Colonic mucosa (tissue), 4 donors: ENCODE measurements around the gene NUP153. TPM values are rescaled to one million over a fixed set of nuclear protein-coding genes. Genes with fewer than 3 reads are reported as not detected.
"Not testable (repeated sequence)": the region's sequence is repeated elsewhere in the genome, so short reads cannot be mapped to it uniquely, and the experiment has no call there.

ENCODE experiments used
- DNase-seq: peaks from one replicate; pipeline ENCODE4 v3.0.0-alpha.2; 2020
- H3K27ac ChIP-seq: fragments of 200-600 bp; one replicate; pipeline ENCODE4 v1.8.0; 2021
- H3K27me3 ChIP-seq: fragments of 200-600 bp; one replicate; pipeline ENCODE4 v1.8.0; 2021
- H3K36me3 ChIP-seq: fragments of 200-600 bp; one replicate; pipeline ENCODE4 v1.8.0; 2021
- H3K4me1 ChIP-seq: fragments of 200-600 bp; one replicate; pipeline ENCODE4 v1.8.0; 2021; ENCODE audit warnings: mild to moderate bottlenecking
- H3K4me3 ChIP-seq: fragments of 200-600 bp; one replicate; pipeline ENCODE4 v1.8.0; 2021
- H3K9ac ChIP-seq, 2 donors: one replicate each; pipeline ENCODE4 v1.7.0; 2013; ENCODE audit warnings: control low read depth in 2 of 2, low read depth in 2 of 2, low read length in 2 of 2
- H3K9me3 ChIP-seq: fragments of 200-600 bp; one replicate; pipeline ENCODE4 v1.8.0; 2021
- intact Hi-C: fragments of 100-400 bp; cut with DNase I; formaldehyde crosslinking; loops from one replicate; pipeline ENCODE4 v1.14.1; 2022
- total RNA-seq, 2 donors: library from RNA; stranded (reverse); fragmentation: NEBNext Ultra II Directional in 1 of 2; extraction: Animal tissue kit (Norgen Biotek cat#: 25700) in 1 of 2; gene quantifications; one replicate each; pipeline ENCODE4 v1.2.1, GENCODE V29; 2021
- TF ChIP-seq, protein P1 (sequence below): fragments of 200-600 bp; IDR thresholded peaks from one replicate; pipeline ENCODE4 v1.8.0; 2022; ENCODE audit warnings: antibody characterized with exemption, mild to moderate bottlenecking
- donor health status: healthy.
- donor health status: DM: no; HTN: no; CAD: no.
- donor health status: DM: no; HTN: no; CAD: no.

NUP153 gene
- total RNA-seq, 2 donors from 2014 or later = 29.8 to 31.7 TPM

DNA sequence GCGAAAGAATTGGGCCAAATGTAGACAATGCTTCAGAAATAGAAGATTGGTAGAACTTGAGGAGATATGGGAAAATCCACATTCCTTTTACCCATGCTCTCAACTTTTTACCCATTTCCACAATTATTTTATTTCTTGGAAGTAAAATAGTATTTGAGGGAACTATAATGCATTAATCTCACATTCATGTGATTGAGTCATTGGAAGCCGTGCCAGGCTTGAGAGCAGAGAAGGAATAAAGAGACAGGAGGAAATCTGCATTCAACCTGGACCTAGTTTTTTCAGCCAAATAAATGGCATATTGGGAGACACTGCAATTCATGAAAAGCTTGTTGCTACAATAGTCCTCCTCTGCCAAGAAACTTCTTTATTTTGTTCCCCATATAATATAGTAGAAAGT lies 2.8 kb upstream of the NUP153 start:
- no peaks in the 10 kb centered on the region for H3K27me3 ChIP-seq
- H3K27ac ChIP-seq = no peak overlapping the region
- H3K4me1 ChIP-seq = no peaks in the 10 kb centered on the region
- no peak overlapping the region for H3K4me3 ChIP-seq
- intact Hi-C loops = loop anchor here (10.0 kb wide), 1 partner anchor 105 kb away; the partner anchor contains the start of gene FAM8A1
- H3K9ac ChIP-seq = no peak overlapping the region
- H3K9me3 ChIP-seq = no peaks in the 10 kb centered on the region
- no peaks in the 10 kb centered on the region for H3K36me3 ChIP-seq
- DNase-seq = no peak
- TF ChIP-seq, protein P1, sequence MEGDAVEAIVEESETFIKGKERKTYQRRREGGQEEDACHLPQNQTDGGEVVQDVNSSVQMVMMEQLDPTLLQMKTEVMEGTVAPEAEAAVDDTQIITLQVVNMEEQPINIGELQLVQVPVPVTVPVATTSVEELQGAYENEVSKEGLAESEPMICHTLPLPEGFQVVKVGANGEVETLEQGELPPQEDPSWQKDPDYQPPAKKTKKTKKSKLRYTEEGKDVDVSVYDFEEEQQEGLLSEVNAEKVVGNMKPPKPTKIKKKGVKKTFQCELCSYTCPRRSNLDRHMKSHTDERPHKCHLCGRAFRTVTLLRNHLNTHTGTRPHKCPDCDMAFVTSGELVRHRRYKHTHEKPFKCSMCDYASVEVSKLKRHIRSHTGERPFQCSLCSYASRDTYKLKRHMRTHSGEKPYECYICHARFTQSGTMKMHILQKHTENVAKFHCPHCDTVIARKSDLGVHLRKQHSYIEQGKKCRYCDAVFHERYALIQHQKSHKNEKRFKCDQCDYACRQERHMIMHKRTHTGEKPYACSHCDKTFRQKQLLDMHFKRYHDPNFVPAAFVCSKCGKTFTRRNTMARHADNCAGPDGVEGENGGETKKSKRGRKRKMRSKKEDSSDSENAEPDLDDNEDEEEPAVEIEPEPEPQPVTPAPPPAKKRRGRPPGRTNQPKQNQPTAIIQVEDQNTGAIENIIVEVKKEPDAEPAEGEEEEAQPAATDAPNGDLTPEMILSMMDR = no peak

DNA sequence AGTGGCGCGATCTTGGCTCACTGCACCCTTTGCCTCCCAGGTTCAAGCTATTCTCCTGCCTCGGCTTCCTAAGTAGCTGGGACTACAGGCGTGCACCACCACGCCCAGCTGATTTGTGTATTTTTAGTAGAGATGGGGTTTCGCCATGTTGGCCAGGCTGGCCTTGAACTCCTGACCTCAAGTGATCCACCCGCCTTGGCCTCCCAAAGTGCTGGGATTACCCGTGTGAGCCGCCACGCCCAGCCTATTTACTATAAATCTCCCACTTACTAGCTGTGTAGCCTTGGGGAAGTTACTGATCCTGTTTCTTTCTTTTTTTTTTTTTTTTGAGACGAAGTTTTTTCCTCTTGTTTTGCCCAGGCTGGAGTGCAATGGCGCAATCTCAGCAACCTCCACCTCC lies 1.3 kb upstream of the NUP153 start:
- not testable (repeated sequence) for H3K27me3 ChIP-seq, H3K9ac ChIP-seq, H3K9me3 ChIP-seq, H3K4me1 ChIP-seq, H3K36me3 ChIP-seq, H3K4me3 ChIP-seq
- DNase-seq = peak; percentile 34
- H3K27ac ChIP-seq = peak overlapping the region; percentile 96
- intact Hi-C loops = loop anchor here (10.0 kb wide), 1 partner anchor 103 kb away; the partner anchor contains the start of gene FAM8A1

DNA sequence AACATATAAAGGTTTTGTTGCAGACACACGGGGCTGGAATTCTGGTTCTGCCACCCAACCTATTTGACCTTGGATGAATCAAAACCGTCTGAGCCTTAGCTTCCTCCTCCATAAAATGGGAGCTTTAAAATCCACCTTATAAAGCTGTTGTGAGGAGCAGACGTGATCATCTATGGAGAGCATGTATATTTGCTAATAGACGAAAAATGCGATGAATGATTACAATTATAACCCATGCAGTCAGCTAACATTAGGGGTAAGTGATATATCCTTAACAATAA lies 586 bp upstream of the NUP153 start:
- DNase-seq = no peak
- H3K4me1 ChIP-seq = peaks cover 12% of the 10 kb centered on the region
- peak overlapping the region; percentile 85 for H3K4me3 ChIP-seq
- peak overlapping the region; percentile 96 for H3K27ac ChIP-seq
- no peaks in the 10 kb centered on the region for H3K27me3 ChIP-seq
- TF ChIP-seq, protein P1 = no peak
- peak overlapping the region in 1 of 2 donors; percentile 88 for H3K9ac ChIP-seq
- intact Hi-C loops = loop anchor here (10.0 kb wide), 1 partner anchor 103 kb away; the partner anchor contains the start of gene FAM8A1
- H3K9me3 ChIP-seq = no peaks in the 10 kb centered on the region
- H3K36me3 ChIP-seq = no peaks in the 10 kb centered on the region

DNA sequence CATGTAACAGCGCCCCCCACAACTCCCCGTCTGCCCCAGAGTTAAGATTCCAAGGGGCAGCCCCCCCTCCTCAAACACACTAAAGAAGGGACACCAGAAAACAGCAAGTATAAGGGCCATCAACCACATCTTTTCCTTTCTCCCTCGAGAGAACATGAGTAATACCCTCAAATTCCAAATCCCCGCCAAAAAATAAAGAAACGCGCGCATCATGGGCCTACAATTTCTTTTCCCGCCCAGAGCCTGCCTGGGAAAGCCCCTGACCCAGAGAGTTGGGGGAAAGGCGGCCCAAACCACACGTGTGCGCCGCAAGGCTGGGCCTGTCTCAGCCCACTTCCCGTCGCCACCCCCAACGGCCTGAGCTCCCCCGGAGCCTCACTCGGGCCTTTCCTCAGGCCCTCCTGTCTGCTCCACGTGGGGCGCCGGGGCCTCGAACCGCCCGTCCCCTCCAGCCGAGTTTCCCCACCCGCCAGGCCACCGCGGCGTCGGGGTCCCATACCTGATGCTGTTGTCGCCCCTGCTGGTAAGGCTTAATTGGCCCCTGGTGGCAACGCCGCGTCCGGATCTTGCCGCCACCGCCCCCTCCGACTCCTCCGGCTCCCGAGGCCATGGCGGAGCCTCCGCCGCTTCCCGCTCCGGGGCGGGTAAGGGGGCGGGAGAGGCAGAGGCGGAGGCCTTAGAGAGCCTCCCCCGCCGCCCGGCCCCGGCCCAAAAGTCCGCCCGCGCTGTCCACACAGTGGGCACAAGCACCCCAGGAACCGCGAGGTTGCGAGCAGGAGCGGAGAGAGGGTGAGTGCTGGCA lies 746 bp downstream of the NUP153 start:
- H3K9me3 ChIP-seq = no peaks in the 10 kb centered on the region
- H3K36me3 ChIP-seq = no peaks in the 10 kb centered on the region
- H3K4me1 ChIP-seq = peaks cover 15% of the 10 kb centered on the region
- H3K27me3 ChIP-seq = no peaks in the 10 kb centered on the region
- TF ChIP-seq, protein P1 = no peak
- intact Hi-C loops = loop anchor here (10.0 kb wide), 1 partner anchor 101 kb away; the partner anchor contains the start of gene FAM8A1
- peak overlapping the region; percentile 88 to 99 for H3K9ac ChIP-seq
- H3K27ac ChIP-seq = peak overlapping the region; percentile 96
- H3K4me3 ChIP-seq = peak overlapping the region; percentile 85
- peak; percentile 65 for DNase-seq

DNA sequence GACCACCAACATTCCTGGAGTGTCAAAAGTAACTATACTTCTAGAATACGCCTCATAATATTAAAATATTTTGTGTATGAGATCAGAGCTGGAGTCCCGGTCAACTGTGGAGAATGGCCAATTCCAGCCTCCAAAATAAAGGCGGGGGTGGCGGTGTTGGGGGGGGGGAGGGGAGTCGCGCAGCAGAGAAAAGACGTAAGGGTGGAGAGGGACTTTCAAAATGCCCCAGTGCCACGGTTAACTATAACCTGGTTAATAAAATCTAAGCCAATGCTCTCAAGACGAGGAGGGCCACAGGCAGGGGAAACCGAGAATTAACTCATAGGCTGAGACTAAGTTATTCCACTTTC lies 1.3 kb downstream of the NUP153 start:
- no peak for DNase-seq
- Histone ChIP-seq H3K27ac (peak overlapping the region; percentile 96), H3K27me3 (no peaks in the 10 kb centered on the region), H3K4me3 (peak overlapping the region; percentile 85), H3K9ac (peak overlapping the region; percentile 88 to 99), H3K36me3 (no peaks in the 10 kb centered on the region), H3K4me1 (peaks cover 15% of the 10 kb centered on the region), H3K9me3 (no peaks in the 10 kb centered on the region)
- intact Hi-C loops = loop anchor here (10.0 kb wide), 1 partner anchor 101 kb away; the partner anchor contains the start of gene FAM8A1
- TF ChIP-seq, protein P1 = no peak

DNA sequence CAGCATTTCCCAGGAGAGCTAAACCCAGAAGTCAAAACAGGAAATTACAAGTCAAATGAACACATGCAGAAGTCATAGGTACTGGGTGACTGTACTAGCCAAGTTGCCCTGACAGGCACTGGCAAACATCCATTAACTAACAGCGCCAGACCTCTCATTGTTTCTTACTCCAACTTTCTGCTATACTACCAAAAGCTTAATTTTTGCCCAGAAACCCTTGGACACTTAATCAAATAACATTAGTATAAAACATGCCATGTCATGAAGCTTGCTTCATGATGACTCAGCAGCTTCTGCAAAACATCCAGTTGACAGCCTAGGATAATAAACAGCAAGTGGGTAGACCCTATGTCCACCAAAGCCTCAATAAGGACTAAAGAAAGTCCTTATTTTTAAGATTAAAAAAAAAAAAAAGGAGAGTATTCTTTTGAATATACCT lies 3.5 kb downstream of the NUP153 start:
- H3K27me3 ChIP-seq = no peaks in the 10 kb centered on the region
- TF ChIP-seq, protein P1 = no peak
- no peak for DNase-seq
- H3K4me3 ChIP-seq = no peak overlapping the region
- no peaks in the 10 kb centered on the region for H3K36me3 ChIP-seq
- no peak overlapping the region for H3K9ac ChIP-seq
- peak overlapping the region; percentile 2 for H3K27ac ChIP-seq
- no peaks in the 10 kb centered on the region for H3K9me3 ChIP-seq
- peaks cover 15% of the 10 kb centered on the region for H3K4me1 ChIP-seq
- intact Hi-C loops = loop anchor here (10.0 kb wide), 1 partner anchor 98 kb away; the partner anchor contains the start of gene FAM8A1
